Erythroblast (primary cell): ENCODE measurements around the gene PIK3AP1.

Experiments used
- GATA1 ChIP-seq: IDR thresholded peaks from 2 replicates; pipeline ENCODE4 v1.6.1; 2011; ENCODE audit warnings: low read depth, mild to moderate bottlenecking, control low read depth, low read length, moderate library complexity
- POLR2A ChIP-seq: IDR thresholded peaks from 2 replicates; pipeline ENCODE4 v1.6.1; 2011; ENCODE audit warnings: mild to moderate bottlenecking, low read length

DNA sequence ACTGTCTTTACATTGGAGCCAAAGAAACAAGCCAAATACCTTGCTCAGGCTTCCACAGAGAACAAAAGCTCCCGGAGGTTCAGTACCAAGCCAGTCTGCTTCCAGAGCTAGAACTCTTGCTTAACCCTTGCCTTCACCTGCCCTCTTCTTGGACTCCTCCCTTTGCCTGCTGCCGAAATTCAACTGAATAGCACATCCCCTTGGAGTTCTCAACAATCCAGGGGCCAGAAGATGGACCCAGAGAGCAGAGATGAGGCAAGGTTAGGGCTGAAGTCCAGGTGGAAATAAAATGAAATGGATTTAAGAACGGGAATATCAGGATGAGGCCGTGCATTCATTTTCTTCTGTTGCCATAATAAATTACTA, 876 bp upstream of the PIK3AP1 start:
- TF ChIP-seq POLR2A = no peak
- TF ChIP-seq GATA1 = no peak
